Gastroesophageal sphincter (tissue), 3 donors: ENCODE data around the gene CYP4F2.

ENCODE experiments used
- CTCF ChIP-seq, 4 experiments: fragments of 200-600 bp in 2 of 4; fragments of 450-650 bp in 2 of 4; sonication (generic) in 1 of 4; IDR thresholded peaks; one replicate each; pipeline ENCODE4 v1.5.1; 2017 to 2019; ENCODE audit warnings: antibody characterized with exemption in 4 of 4, mild to moderate bottlenecking in 2 of 4, moderate library complexity in 2 of 4
- POLR2A ChIP-seq, 2 donors: fragments of 450-650 bp; IDR thresholded peaks; one replicate each; pipeline ENCODE4 v1.6.1; 2017; ENCODE audit warnings: antibody characterized with exemption in 2 of 2, mild to moderate bottlenecking in 2 of 2, moderate library complexity in 1 of 2

- no peak for TF ChIP-seq CTCF (IDR thresholded peaks at IDR 0.05)
- no peak for TF ChIP-seq POLR2A (IDR thresholded peaks at IDR 0.05)
Measured at GRCh38 chr19:15871570-15871969, 26.3 kb downstream of the CYP4F2 start.
